SK-N-SH (cell line): ENCODE data around the gene EFEMP2. TPM values are rescaled to one million over a fixed set of nuclear protein-coding genes. Genes with fewer than 3 reads are reported as not detected.
"Not testable (repeated sequence)": the region's sequence is repeated elsewhere in the genome, so short reads cannot be mapped to it uniquely, and the experiment has no call there.

Source experiments
- CTCF ChIA-PET: fragments of 300-600, 350-600 bp; formaldehyde crosslinking; extraction: SDS; loops from one replicate; lab custom pipeline; 2021; lab: Yijun Ruan, JAX
- POLR2A ChIA-PET: fragments of 350-600 bp; sonication (Branson Sonifier 250); formaldehyde crosslinking; extraction: SDS; loops from one replicate; lab custom pipeline; 2020; ENCODE audit warnings: antibody characterized with exemption, inconsistent platforms; lab: Yijun Ruan, JAX
- DNase-seq: peaks from one replicate; pipeline ENCODE4 v3.0.0; 2012
- H2AFZ ChIP-seq: fragments of 200-600 bp; sonication (generic); 2 replicates; pipeline ENCODE4 v1.8.1; 2016; ENCODE audit warnings: antibody characterized with exemption, mild to moderate bottlenecking, low read depth
- H3F3A ChIP-seq: fragments of 200-600 bp; sonication (generic); replicated peaks from 2 replicates; pipeline ENCODE3; 2016; ENCODE audit warnings: antibody characterized with exemption, mild to moderate bottlenecking; ENCODE audit not compliant: insufficient read depth
- H3K27ac ChIP-seq, 2 experiments: fragments of 200-500 bp in 1 of 2; fragments of 200-600 bp in 1 of 2; sonication (Bioruptor generic) in 1 of 2; sonication (generic), shearing (Covaris generic) in 1 of 2; 2 replicates each; pipeline versions ENCODE4 v1.5.1 to v1.6.1; 2014 to 2016; ENCODE audit warnings: low read depth in 2 of 2, inconsistent platforms in 1 of 2, low read length in 1 of 2, mild to moderate bottlenecking in 1 of 2, mixed read lengths in 1 of 2
- H3K27me3 ChIP-seq: fragments of 200-600 bp; sonication (generic), shearing (Covaris generic); 2 replicates; pipeline ENCODE4 v1.6.1; 2016; ENCODE audit warnings: mixed run types; ENCODE audit not compliant: insufficient read depth
- H3K36me3 ChIP-seq, 2 experiments: fragments of 200-500 bp in 1 of 2; fragments of 200-600 bp in 1 of 2; sonication (Bioruptor generic) in 1 of 2; sonication (generic) in 1 of 2; replicated peaks in 1 of 2; 2 replicates each; pipeline versions ENCODE3 to v1.5.1; 2014 to 2016; ENCODE audit warnings: low read length in 1 of 2, mild to moderate bottlenecking in 1 of 2; ENCODE audit not compliant: insufficient read depth in 2 of 2, control insufficient read depth in 1 of 2
- H3K4me1 ChIP-seq, 2 experiments: fragments of 200-500 bp in 1 of 2; fragments of 200-600 bp in 1 of 2; sonication (Bioruptor generic) in 1 of 2; sonication (generic), shearing (Covaris generic) in 1 of 2; 2 replicates each; pipeline versions ENCODE4 v1.5.1 to v1.6.1; 2014 to 2016; ENCODE audit warnings: low read depth in 1 of 2, low read length in 1 of 2, mixed run types in 1 of 2; ENCODE audit not compliant: insufficient read depth in 2 of 2, control insufficient read depth in 1 of 2
- H3K4me2 ChIP-seq: fragments of 200-600 bp; sonication (generic), shearing (Covaris generic); 2 replicates; pipeline ENCODE4 v1.6.1; 2017; ENCODE audit warnings: mixed run types
- H3K4me3 ChIP-seq, 2 experiments: fragments of 200-500 bp in 1 of 2; fragments of 200-600 bp in 1 of 2; sonication (Bioruptor generic) in 1 of 2; sonication (generic), shearing (Covaris generic) in 1 of 2; 2 replicates each; pipeline versions ENCODE4 v1.5.1 to v1.8.1; 2014 to 2016; ENCODE audit warnings: low read depth in 2 of 2, inconsistent platforms in 1 of 2, low read length in 1 of 2, mild to moderate bottlenecking in 1 of 2, mixed read lengths in 1 of 2, moderate library complexity in 1 of 2
- H3K79me2 ChIP-seq: fragments of 200-600 bp; sonication (generic); 2 replicates; pipeline ENCODE4 v1.8.1; 2017; ENCODE audit warnings: mild to moderate bottlenecking; ENCODE audit not compliant: insufficient read depth
- H3K9ac ChIP-seq: fragments of 200-600 bp; sonication (generic); 2 replicates; pipeline ENCODE4 v1.6.1; 2017; ENCODE audit warnings: mixed run types
- H3K9me2 ChIP-seq: fragments of 200-600 bp; sonication (generic); 2 replicates; pipeline ENCODE4 v1.6.1; 2017; ENCODE audit warnings: mixed run types
- H3K9me3 ChIP-seq: fragments of 200-600 bp; sonication (generic); 2 replicates; pipeline ENCODE4 v1.6.1; 2017; ENCODE audit warnings: mixed run types, mild to moderate bottlenecking, moderate library complexity
- H4K20me1 ChIP-seq: fragments of 200-600 bp; sonication (generic); 2 replicates; pipeline ENCODE4 v1.6.1; 2017; ENCODE audit warnings: mild to moderate bottlenecking, mixed run types; ENCODE audit not compliant: insufficient read depth
- CHD2 ChIP-seq: fragments of 150-350 bp; IDR thresholded peaks from 2 replicates; pipeline ENCODE4 v1.6.1; 2018; ENCODE audit warnings: low read length; ENCODE audit not compliant: partially characterized antibody
- CTCF ChIP-seq: fragments of 200-600 bp; sonication (generic); IDR thresholded peaks from 2 replicates; pipeline ENCODE4 v1.6.1; 2017; ENCODE audit warnings: antibody characterized with exemption, mild to moderate bottlenecking, moderate library complexity
- IRF3 ChIP-seq: fragments of 150-350 bp; IDR thresholded peaks from 2 replicates; pipeline ENCODE4 v1.6.1; 2016; ENCODE audit warnings: mild to moderate bottlenecking, low read depth, low read length
- JUND ChIP-seq: IDR thresholded peaks from 2 replicates; pipeline ENCODE4 v1.4.0; 2012
- MXI1 ChIP-seq: IDR thresholded peaks from 2 replicates; pipeline ENCODE4 v1.6.1; 2012; ENCODE audit warnings: mild to moderate bottlenecking, low read depth, low read length, improper control_type of control experiment
- NFIC ChIP-seq: IDR thresholded peaks from 2 replicates; pipeline ENCODE4 v1.4.0; 2012; ENCODE audit warnings: borderline replicate concordance
- RAD21 ChIP-seq: IDR thresholded peaks from 2 replicates; pipeline ENCODE4 v1.6.1; 2012; ENCODE audit warnings: mild to moderate bottlenecking, low read length
- RCOR1 ChIP-seq: fragments of 150-350 bp; IDR thresholded peaks from 2 replicates; pipeline ENCODE4 v1.6.1; 2017; ENCODE audit warnings: antibody characterized with exemption, low read length
- REST ChIP-seq: IDR thresholded peaks from 2 replicates; pipeline ENCODE4 v1.6.1; 2012; ENCODE audit warnings: mild to moderate bottlenecking, low read depth, low read length, moderate library complexity
- RXRA ChIP-seq: IDR thresholded peaks from 2 replicates; pipeline ENCODE4 v1.4.0; 2012; ENCODE audit warnings: low read depth, mild to moderate bottlenecking, borderline replicate concordance
- SIN3A ChIP-seq: IDR thresholded peaks from 2 replicates; pipeline ENCODE4 v1.6.1; 2012; ENCODE audit warnings: low read depth, mild to moderate bottlenecking, low read length, moderate library complexity, borderline replicate concordance
- TAF1 ChIP-seq: IDR thresholded peaks from 2 replicates; pipeline ENCODE4 v1.6.1; 2012; ENCODE audit warnings: low read depth, mild to moderate bottlenecking, low read length, moderate library complexity, borderline replicate concordance
- TCF12 ChIP-seq: IDR thresholded peaks from 2 replicates; pipeline ENCODE4 v1.4.0; 2012
- YY1 ChIP-seq: IDR thresholded peaks from 2 replicates; pipeline ENCODE4 v1.4.0; 2012; ENCODE audit warnings: low read depth, mild to moderate bottlenecking
- WGBS: methylation state at CpG from one replicate; pipeline ENCODE4 v1.1.6; 2017; ENCODE audit warnings: low lambda C conversion rate; 5-methylcytosine and 5-hydroxymethylcytosine counted together
- polyA plus RNA-seq, 3 experiments: library from polyadenylated mRNA; depleted of rRNA; stranded (reverse); fragments of >200 nt; gene quantifications; 2 replicates each; pipeline ENCODE4 v1.2.3, GENCODE V29; 2012

EFEMP2 gene
- polyA plus RNA-seq, 1 of the 3 experiments (the other 2 are of a cell fraction) = 203 TPM

- DNase-seq, H3K27me3 ChIP-seq, H3K4me2 ChIP-seq, H3K4me1 ChIP-seq, H3K9me2 ChIP-seq, H3K9me3 ChIP-seq, H3K27ac ChIP-seq, H3K4me3 ChIP-seq, H3K9ac ChIP-seq, H2AFZ ChIP-seq, H3K79me2 ChIP-seq: not testable (repeated sequence)
- POLR2A ChIA-PET = interaction anchor here (2.7 kb wide), 1 partner anchor 11 kb away, joined by 13 read pairs; the partner anchor contains the start of gene MUS81
- Histone ChIP-seq H4K20me1 (peaks cover 17% of the 10 kb centered on the region), H3F3A (peaks cover 36% of the 10 kb centered on the region), H3K36me3 (peaks cover 15 to 25% of the 10 kb centered on the region in 2 experiments)
- WGBS = 54% methylated on average over 6 of the region's 7 CpGs
- CTCF ChIA-PET = interaction anchor here (1.3 to 5.3 kb wide), 5 partner anchors 12 to 137 kb away, joined by 3 to 30 read pairs (median 4); partner anchors contain the start of genes FIBP, KAT5 and MUS81
These were observed 23.9 kb downstream of the EFEMP2 start for GRCh38 chr11:65848693-65849092.

DNA sequence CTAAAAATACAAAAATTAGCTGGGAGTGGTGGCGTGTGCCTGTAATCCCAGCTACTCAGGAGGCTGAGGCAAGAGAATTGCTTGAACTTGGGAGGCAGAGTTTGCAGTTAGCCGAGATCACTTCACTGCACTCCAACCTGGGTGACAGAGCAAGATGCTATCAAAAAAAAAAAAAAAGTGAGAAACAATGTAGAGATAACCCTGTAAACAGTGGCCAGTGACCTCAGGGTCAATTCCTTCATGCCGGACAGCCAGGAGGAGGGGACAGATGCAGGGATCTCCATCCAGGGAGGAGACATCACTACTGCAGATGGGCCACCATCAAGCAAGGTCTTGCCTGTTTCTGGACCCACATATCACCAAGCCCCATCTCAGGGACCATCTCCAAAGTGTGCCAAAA, 24.9 kb downstream of the EFEMP2 start:
- no peak overlapping the region for H3K9ac ChIP-seq
- TF ChIP-seq REST (no peak), IRF3 (no peak)
- POLR2A ChIA-PET = no interaction called here
- H3K4me2 ChIP-seq = no peak overlapping the region
- CTCF ChIA-PET = interaction anchor here (1.6 kb wide), 1 partner anchor 37 kb away, joined by 4 read pairs; no protein-coding TSS in a partner anchor
- peaks cover 31% of the 10 kb centered on the region for H3F3A ChIP-seq
- no peaks in the 10 kb centered on the region for H3K79me2 ChIP-seq
- no peak for DNase-seq
- H3K36me3 ChIP-seq = peaks cover 10 to 15% of the 10 kb centered on the region in 2 experiments
- no peak overlapping the region for H3K27ac ChIP-seq
- peaks cover 0 to 4% of the 10 kb centered on the region in 2 experiments; a peak in 1 of 4 replicates for H3K4me1 ChIP-seq
- H2AFZ ChIP-seq = no peak overlapping the region
- no peaks in the 10 kb centered on the region for H3K27me3 ChIP-seq
- H3K9me3 ChIP-seq = no peaks in the 10 kb centered on the region
- H3K4me3 ChIP-seq = no peak overlapping the region
- H3K9me2 ChIP-seq = no peaks in the 10 kb centered on the region
- peaks cover 8% of the 10 kb centered on the region for H4K20me1 ChIP-seq
- WGBS = 66% methylated on average over 3 of the region's 3 CpGs

GRCh38 chr11:65844231-65844872, 28.2 kb downstream of the EFEMP2 start:
- WGBS = 85% methylated on average over 10 of the region's 10 CpGs
- H3K79me2 ChIP-seq = no peaks in the 10 kb centered on the region
- no peaks in the 10 kb centered on the region for H3K36me3 ChIP-seq
- peaks cover 7% of the 10 kb centered on the region for H3F3A ChIP-seq
- POLR2A ChIA-PET = interaction anchor here (0.7 to 1.2 kb wide), 2 partner anchors 9 to 12 kb away, joined by 3 read pairs; no protein-coding TSS in a partner anchor
- H3K9ac ChIP-seq = no peak overlapping the region
- no peak for DNase-seq
- H3K9me3 ChIP-seq = no peaks in the 10 kb centered on the region
- no peaks in the 10 kb centered on the region for H3K9me2 ChIP-seq
- no peaks in the 10 kb centered on the region; a peak in 1 of 4 replicates for H3K4me1 ChIP-seq
- no peaks in the 10 kb centered on the region for H4K20me1 ChIP-seq
- H3K27ac ChIP-seq = no peak overlapping the region
- no peak overlapping the region for H3K4me3 ChIP-seq
- CTCF ChIA-PET = interaction anchor here (1.6 kb wide), 2 partner anchors 40 to 144 kb away, joined by 3 to 4 read pairs; no protein-coding TSS in a partner anchor
- no peak overlapping the region for H2AFZ ChIP-seq
- no peak overlapping the region for H3K4me2 ChIP-seq
- H3K27me3 ChIP-seq = no peaks in the 10 kb centered on the region
- TF ChIP-seq TCF12 (no peak), MXI1 (no peak), CTCF (no peak), SIN3A (no peak), RXRA (no peak), TAF1 (no peak), RCOR1 (no peak), JUND (no peak), RAD21 (no peak), YY1 (no peak), CHD2 (no peak), NFIC (no peak)
